PC-3 (cell line): ENCODE data around the gene MYOF. TPM values are rescaled to one million over a fixed set of nuclear protein-coding genes. Genes with fewer than 3 reads are reported as not detected.

Experiments
- ATAC-seq: fragments of 200-7000 bp; cut with Tn5 transposase; 2 replicates; pipeline ENCODE4 v1.9.1; 2020; ENCODE audit warnings: mild to moderate bottlenecking, moderate library complexity
- BruUV-seq: library from RNA; stranded (reverse); fragments of 400-500 nt; replicated peaks from 2 replicates; lab custom pipeline; 2021; lab: Mats Ljungman, UMichigan
- CTCF ChIA-PET: fragments of 300-600 bp; sonication (Branson Sonifier 250); formaldehyde crosslinking; loops from one replicate; lab custom pipeline; 2022; ENCODE audit warnings: antibody characterized with exemption; lab: Charles Lee
- POLR2A ChIA-PET: fragments of 300-600 bp; sonication (Branson Sonifier 250); formaldehyde crosslinking; loops from one replicate; lab custom pipeline; 2022; ENCODE audit warnings: antibody characterized with exemption; ENCODE audit not compliant: unreplicated experiment; lab: Charles Lee
- DNase-seq: peaks from one replicate; pipeline ENCODE4 v3.0.0-alpha.2; 2015
- H2AFZ ChIP-seq: fragments of 300-600 bp; sonication (generic); 2 replicates; pipeline ENCODE4 v1.6.0; 2016; ENCODE audit warnings: antibody characterized with exemption, low read length
- H3F3A ChIP-seq: fragments of 300-600 bp; sonication (generic); one replicate; pipeline ENCODE4 v1.6.0; 2017; ENCODE audit warnings: antibody characterized with exemption, low read length, control low read depth, mild to moderate bottlenecking; ENCODE audit not compliant: unreplicated experiment
- H3K27ac ChIP-seq: fragments of 300-600 bp; sonication (generic); 2 replicates; pipeline ENCODE4 v1.5.1; 2016; ENCODE audit warnings: mild to moderate bottlenecking, low read length
- H3K27me3 ChIP-seq: fragments of 300-600 bp; sonication (generic); 2 replicates; pipeline ENCODE4 v1.6.1; 2016; ENCODE audit warnings: low read length, mixed read lengths
- H3K36me3 ChIP-seq: fragments of 300-600 bp; sonication (generic); 2 replicates; pipeline ENCODE4 v1.6.1; 2016; ENCODE audit warnings: low read depth, mixed run types, low read length, mixed read lengths
- H3K4me1 ChIP-seq: fragments of 300-600 bp; sonication (generic); 2 replicates; pipeline ENCODE4 v1.5.1; 2016; ENCODE audit warnings: low read length; ENCODE audit not compliant: insufficient read depth
- H3K4me2 ChIP-seq: fragments of 300-600 bp; sonication (generic); 2 replicates; pipeline ENCODE4 v1.6.0; 2016; ENCODE audit warnings: low read length
- H3K4me3 ChIP-seq: fragments of 300-600 bp; sonication (generic); 2 replicates; pipeline ENCODE4 v1.5.1; 2016; ENCODE audit warnings: mild to moderate bottlenecking, low read length, mixed read lengths
- H3K79me2 ChIP-seq: fragments of 300-600 bp; sonication (generic); 2 replicates; pipeline ENCODE4 v1.6.1; 2017; ENCODE audit warnings: low read length, mixed read lengths
- H3K9ac ChIP-seq: fragments of 300-600 bp; sonication (generic); 2 replicates; pipeline ENCODE4 v1.6.0; 2016; ENCODE audit warnings: mild to moderate bottlenecking, low read length
- H3K9me2 ChIP-seq: fragments of 300-600 bp; sonication (generic); replicated peaks from 2 replicates; pipeline ENCODE4 v1.6.1; 2016; ENCODE audit warnings: mixed run types, low read length, mixed read lengths
- H3K9me3 ChIP-seq: fragments of 300-600 bp; sonication (generic); 2 replicates; pipeline ENCODE4 v1.6.1; 2016; ENCODE audit warnings: low read length, mixed read lengths
- H4K20me1 ChIP-seq: fragments of 300-600 bp; sonication (generic); 2 replicates; pipeline ENCODE4 v1.6.1; 2016; ENCODE audit warnings: low read length, mixed read lengths
- EZH2 ChIP-seq: fragments of 300-600 bp; sonication (generic); IDR thresholded peaks from one replicate; pipeline ENCODE4 v1.6.1; 2017; ENCODE audit warnings: antibody characterized with exemption, mild to moderate bottlenecking, low read length; ENCODE audit not compliant: unreplicated experiment
- EZH2phosphoT487 ChIP-seq: fragments of 300-600 bp; sonication (generic); IDR thresholded peaks from 2 replicates; pipeline ENCODE4 v1.6.1; 2018; ENCODE audit warnings: mild to moderate bottlenecking, antibody characterized with exemption, low read length, borderline replicate concordance
- intact Hi-C: fragments of 100-400 bp; cut with micrococcal nuclease; formaldehyde crosslinking; loops from 2 replicates; pipeline ENCODE4 v1.9.0; 2023
- total RNA-seq: library from RNA; depleted of rRNA; stranded (reverse); fragments of >200 nt; gene quantifications from 2 replicates; pipeline ENCODE4 v1.2.3, GENCODE V29; 2014
- TF ChIP-seq, protein P1 (sequence below): fragments of 300-600 bp; sonication (generic); conservative IDR thresholded peaks from 2 replicates; pipeline ENCODE4 v1.5.1; 2017; ENCODE audit warnings: antibody characterized with exemption, low read depth, mild to moderate bottlenecking, low read length

MYOF gene
- total RNA-seq, 1 experiment from 2014 or later = 174 TPM

DNA sequence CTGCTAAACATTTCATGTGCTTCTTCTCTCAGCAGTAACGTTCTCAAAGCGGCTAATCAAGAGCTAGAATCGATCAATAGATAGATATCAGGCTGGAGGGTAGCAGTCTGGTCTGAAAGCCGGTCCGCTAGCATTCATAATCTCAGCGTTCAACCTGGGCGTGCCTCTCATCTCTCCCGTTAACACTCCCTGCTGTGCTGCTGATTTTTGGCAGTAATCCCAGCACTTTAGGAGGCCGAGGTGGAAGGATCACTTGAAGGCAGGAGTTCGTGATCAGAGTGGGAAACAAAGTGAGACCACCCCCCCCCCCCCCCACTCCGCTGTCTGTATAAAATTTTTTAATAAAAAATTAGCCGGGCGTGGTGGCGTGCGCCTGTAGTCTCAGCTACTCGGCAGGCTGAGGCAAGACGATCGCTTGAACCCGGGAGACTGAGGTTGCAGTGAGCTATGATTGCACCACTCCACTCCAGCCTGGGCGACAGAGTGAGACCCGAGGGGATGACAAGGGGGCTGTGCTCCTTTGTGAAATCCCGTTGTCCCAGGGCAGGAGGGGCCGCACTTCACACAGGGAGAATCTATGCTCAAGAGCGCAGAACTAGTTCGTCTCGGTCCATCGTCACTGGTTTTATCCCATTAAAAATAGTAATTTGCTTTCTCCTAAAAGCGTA, 13.7 kb upstream of the MYOF start:
- H3K27ac ChIP-seq = no peak overlapping the region
- TF ChIP-seq EZH2phosphoT487 (no peak), EZH2 (no peak)
- TF ChIP-seq, protein P1, sequence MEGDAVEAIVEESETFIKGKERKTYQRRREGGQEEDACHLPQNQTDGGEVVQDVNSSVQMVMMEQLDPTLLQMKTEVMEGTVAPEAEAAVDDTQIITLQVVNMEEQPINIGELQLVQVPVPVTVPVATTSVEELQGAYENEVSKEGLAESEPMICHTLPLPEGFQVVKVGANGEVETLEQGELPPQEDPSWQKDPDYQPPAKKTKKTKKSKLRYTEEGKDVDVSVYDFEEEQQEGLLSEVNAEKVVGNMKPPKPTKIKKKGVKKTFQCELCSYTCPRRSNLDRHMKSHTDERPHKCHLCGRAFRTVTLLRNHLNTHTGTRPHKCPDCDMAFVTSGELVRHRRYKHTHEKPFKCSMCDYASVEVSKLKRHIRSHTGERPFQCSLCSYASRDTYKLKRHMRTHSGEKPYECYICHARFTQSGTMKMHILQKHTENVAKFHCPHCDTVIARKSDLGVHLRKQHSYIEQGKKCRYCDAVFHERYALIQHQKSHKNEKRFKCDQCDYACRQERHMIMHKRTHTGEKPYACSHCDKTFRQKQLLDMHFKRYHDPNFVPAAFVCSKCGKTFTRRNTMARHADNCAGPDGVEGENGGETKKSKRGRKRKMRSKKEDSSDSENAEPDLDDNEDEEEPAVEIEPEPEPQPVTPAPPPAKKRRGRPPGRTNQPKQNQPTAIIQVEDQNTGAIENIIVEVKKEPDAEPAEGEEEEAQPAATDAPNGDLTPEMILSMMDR = no peak
- H3K4me1 ChIP-seq = peaks cover 12% of the 10 kb centered on the region; the same call in 1 of the 2 replicates
- BruUV-seq = TSS peak; percentile 96
- no peaks in the 10 kb centered on the region for H3F3A ChIP-seq
- ATAC-seq = peak; percentile 45
- H3K4me3 ChIP-seq = peak overlapping the region; percentile 98
- H3K79me2 ChIP-seq = peaks cover 43% of the 10 kb centered on the region
- H3K36me3 ChIP-seq = no peaks in the 10 kb centered on the region; the same call in 1 of the 2 replicates
- H2AFZ ChIP-seq = peak overlapping the region; percentile 83
- intact Hi-C loops = no loop called here
- CTCF ChIA-PET = interaction anchor here (0.5 kb wide), 1 partner anchor 15 kb away, joined by 4 read pairs; no protein-coding TSS in a partner anchor
- no peaks in the 10 kb centered on the region for H4K20me1 ChIP-seq
- DNase-seq = peak; percentile 41
- H3K9me3 ChIP-seq = no peaks in the 10 kb centered on the region
- H3K9ac ChIP-seq = peak overlapping the region; percentile 65
- H3K4me2 ChIP-seq = peak overlapping the region; percentile 89
- no peaks in the 10 kb centered on the region for H3K27me3 ChIP-seq
- H3K9me2 ChIP-seq = no peaks in the 10 kb centered on the region
- POLR2A ChIA-PET = interaction anchor here (0.6 kb wide), 1 partner anchor 50 kb away, joined by 4 read pairs; no protein-coding TSS in a partner anchor

DNA sequence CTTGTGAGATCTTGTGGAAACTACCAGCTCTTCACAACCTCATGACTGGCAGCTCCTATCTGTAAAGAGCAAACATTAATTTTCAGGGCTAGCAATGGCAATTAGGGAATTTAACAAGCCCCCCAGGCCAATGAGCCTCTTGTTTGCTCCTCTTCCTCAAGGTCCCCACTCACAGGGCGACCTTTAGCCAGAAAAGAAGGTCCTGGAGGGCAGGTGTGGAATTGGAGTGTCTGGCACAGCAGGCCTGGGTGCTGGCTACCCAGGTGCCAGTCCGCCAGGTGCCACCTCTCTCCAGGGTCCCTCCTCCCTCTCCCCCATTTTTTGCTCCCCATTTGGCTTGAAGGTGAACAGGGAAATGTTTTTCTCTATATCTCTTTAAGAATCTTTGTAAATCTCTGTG, 12.4 kb upstream of the MYOF start:
- ChIA-PET CTCF (no interaction called here), POLR2A (no interaction called here)
- no peak overlapping the region for H3K9ac ChIP-seq

More for the DNA sequence above, 12.4 kb upstream of the MYOF start:
- H3K4me3 ChIP-seq = no peak overlapping the region
- no peaks in the 10 kb centered on the region for H3F3A ChIP-seq
- DNase-seq = no peak
- BruUV-seq = no TSS peak
- H3K4me2 ChIP-seq = no peak overlapping the region
- no peaks in the 10 kb centered on the region for H3K36me3 ChIP-seq
- no peaks in the 10 kb centered on the region for H3K9me3 ChIP-seq
- H3K27me3 ChIP-seq = no peaks in the 10 kb centered on the region
- ATAC-seq = no peak
- H3K79me2 ChIP-seq = peaks cover 30% of the 10 kb centered on the region
- H3K4me1 ChIP-seq = peaks cover 12% of the 10 kb centered on the region; the same call in 1 of the 2 replicates
- no peak overlapping the region for H3K27ac ChIP-seq
- no peaks in the 10 kb centered on the region for H4K20me1 ChIP-seq
- H3K9me2 ChIP-seq = no peaks in the 10 kb centered on the region
- intact Hi-C loops = no loop called here
- H2AFZ ChIP-seq = no peak overlapping the region
- TF ChIP-seq, protein P1 = no peak
- TF ChIP-seq EZH2phosphoT487 = no peak
- TF ChIP-seq EZH2 = no peak
